HG03520 (cell line): ENCODE data around the gene PARP8.

Experiments
- ATAC-seq: cut with Tn5 transposase; IDR thresholded peaks from one replicate; pipeline ENCODE4 v1.9.1; 2021; ENCODE audit warnings: mild to moderate bottlenecking, moderate library complexity; ENCODE audit not compliant: unreplicated experiment

Gene PARP8

GRCh38 chr5:50724262-50724661, 57.8 kb downstream of the PARP8 start:
- no peak for ATAC-seq

DNA sequence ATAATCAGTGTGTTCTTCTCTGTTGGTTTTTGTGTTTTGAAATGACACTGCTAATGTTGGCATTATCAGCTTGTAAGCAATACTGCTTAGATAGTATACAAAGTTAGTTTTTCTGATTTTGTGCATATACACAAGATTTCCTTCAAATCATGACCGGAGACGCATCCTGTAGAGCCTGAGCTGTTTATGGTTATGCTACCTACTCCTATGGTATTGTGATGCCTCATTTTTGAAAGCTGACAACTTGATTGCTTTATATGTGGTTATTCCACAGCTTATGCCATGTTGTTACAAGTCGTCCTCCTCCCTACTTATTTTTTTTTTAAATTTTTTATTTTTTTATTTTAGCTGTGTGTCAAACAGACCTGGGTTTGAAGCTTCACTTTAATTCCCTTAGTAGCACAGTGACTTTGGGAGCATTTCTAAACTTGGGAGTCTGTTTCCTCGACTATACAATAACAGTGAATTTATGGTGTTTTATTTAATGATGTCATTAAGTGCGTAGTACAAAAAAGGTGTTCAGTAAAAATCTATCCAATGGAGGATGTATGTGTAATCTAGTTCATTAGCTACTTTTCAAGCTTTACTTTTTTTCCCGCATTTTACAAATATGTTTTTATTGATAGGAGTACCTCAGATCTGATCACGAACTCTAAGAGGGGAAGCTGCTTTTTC, 59.5 kb downstream of the PARP8 start:
- ATAC-seq = no peak

DNA sequence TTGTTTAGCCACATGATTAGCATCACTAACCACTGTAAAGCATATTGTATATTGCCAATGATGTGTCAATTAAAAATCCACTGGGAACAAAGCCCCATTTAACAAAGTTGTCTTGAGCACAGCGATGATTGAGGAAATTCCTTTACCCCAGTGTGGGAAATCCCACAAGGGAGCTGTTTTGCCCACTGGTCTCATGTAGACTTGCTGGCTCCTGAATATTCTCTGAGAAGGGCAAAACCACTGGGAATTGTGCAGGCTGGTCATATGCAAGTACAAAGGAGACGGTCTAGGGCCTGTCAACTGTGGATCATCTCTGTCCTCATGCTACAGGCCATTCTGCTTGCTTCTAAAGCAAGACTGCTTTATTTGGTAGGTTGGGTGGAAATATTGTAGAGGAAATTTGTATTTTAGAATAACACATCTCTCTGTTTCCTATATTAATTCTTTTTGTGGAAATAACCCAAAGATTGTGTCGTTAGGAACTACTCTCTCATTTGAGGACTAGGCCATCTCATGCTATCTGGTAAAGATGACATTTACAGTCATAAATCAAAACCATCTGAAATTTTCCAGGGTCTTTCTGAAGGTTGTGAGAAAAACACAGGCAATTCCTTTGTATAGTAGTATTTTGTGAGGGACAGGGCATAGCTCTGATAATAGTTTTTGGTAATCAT, 60.2 kb downstream of the PARP8 start:
- peak; percentile 14 for ATAC-seq

DNA sequence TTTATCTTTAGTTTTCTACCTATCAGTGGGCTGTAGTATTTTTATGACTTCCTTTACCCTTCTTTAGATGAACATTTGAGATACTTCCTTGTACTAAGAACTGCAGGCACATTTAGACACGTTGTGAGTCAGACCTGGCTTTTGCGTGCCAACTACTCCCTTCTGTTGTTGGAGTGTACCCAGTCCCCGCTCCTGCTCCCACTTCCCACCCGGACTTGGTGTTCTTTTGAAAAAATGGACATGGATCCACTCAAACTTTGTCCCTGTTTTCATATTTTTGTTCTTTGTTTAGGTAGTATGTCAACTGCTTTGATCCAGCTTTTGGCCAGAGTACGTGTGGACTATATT, 60.7 kb downstream of the PARP8 start:
- ATAC-seq = peak; percentile 76

GRCh38 chr5:50727845-50728244, 61.4 kb downstream of the PARP8 start:
- ATAC-seq = no peak

- no peak for ATAC-seq
Measured at GRCh38 chr5:50730336-50730735, 63.9 kb downstream of the PARP8 start.

- ATAC-seq = no peak
Measured at GRCh38 chr5:50730841-50731240, 64.4 kb downstream of the PARP8 start.

DNA sequence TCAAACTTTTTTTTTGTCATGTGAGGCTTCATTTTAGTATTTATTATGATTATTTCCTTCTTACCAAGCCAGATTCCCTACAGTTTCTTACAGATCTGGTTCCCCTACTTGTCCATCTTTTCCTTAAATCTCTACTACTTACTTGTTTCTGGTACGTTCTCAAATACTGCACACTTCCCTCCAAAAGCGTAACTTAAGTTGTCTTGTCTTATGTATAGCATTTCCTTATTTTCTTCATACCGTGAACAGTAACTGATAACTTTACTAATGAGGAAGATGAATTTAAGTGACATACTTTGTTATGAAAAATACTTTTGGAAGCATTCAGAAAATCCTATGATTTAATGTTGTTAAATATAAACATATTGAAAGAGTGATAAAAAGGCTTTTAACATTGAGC, 67.3 kb downstream of the PARP8 start:
- no peak for ATAC-seq

DNA sequence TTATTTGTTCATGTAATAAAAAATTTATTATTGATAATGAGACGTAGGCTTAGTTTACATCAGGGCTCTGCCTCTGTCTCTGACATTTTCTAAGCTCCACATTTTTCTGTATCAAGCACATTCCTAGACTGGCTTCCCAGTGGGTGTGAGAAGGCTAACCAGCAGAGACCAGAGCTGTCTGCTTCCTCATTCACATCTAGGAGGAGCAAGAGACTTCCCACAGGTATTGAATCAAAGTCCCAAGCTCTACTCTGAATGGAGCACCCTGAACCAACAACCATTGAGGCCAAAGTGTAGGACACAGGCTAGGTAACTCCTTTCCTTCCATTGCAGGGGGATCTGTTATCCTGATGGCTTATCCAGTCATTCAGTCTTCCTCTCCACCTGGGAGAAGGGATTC, 72.4 kb downstream of the PARP8 start:
- ATAC-seq = no peak

DNA sequence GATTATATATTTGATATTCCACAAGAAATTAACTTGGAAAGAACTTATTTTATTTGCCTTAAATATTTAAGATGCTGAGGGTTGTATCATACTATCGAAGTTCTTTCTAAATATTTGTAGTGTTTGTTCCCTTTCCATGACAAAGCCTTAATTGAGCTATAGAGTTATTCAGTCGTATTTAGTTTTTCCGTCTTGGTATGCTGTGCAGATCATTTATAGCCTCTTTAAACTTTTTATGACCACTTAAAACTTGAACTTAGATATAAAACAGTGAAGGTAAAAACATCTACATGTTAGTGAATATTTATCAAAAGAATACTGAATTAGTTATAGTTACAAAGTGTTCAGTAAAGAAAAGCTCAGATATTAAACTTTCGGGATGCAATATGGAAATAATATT, 74.4 kb downstream of the PARP8 start:
- ATAC-seq = no peak

- ATAC-seq = peak; percentile 67
Measured at GRCh38 chr5:50744776-50745175, 78.3 kb downstream of the PARP8 start.

GRCh38 chr5:50745221-50745910, 78.9 kb downstream of the PARP8 start:
- ATAC-seq = no peak

DNA sequence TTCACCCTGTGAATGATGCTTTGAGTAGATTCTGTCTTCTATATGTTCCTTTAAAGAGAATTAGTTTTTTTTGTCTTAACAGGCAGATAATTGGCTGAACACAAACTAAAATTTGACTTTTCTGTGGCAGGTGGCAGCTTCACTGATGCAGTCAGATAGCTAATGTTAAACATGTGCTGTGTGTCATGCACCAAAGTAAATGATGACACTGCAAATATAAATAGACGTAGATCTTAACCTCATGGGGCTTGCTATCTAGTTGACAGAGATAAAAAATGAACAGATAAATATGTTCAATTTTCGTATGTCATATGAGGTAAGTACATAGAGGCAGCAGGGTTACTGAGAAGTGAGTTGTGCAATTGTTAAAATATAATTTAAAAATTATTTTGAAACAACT, 82.7 kb downstream of the PARP8 start:
- no peak for ATAC-seq

DNA sequence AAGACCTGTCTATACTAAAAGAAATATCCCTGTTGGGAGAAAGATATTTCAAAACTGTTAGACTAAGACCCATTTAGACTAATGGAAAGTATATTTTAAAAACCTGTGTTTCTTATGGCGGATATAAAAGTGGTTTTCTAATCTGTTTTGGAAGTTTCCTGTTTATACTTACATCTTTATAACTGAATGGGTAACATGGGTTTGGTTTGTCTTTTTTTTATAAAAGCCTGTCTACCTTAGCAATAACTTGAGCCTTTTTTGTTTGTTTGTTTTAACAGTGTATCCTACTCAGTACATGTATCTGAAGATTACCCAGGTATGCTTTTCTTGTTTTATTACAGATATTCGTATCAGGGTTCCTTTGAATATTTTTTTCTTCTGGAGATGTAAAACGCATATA, 83.4 kb downstream of the PARP8 start:
- ATAC-seq = no peak

DNA sequence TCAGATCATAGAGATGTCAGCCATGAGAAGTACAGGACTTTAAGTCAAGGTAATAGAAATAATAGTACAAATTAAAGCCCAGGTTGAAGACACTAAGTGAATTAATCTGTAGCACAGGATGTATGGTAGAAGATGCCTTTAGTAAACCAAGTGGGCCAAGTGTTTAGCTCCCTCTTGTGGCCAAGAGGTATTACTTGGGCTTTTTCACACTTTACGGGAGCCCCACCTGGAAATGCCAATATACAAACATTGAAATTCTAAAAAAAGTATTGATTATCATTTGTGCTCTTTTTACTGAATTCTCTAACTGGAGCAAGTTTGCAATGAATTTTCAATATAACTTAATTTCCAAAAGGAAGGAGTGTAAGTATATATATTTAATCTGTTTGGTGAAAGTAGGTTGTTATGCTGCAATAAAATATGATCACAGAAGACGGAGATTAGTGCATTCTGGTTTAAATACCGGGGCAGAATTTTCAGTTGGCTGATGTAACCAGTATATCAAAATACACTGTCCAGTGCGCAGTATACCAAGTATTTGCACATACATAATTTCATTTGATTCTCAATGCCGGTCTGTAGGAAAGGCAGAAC, 84.7 kb downstream of the PARP8 start:
- peak; percentile 96 for ATAC-seq

- ATAC-seq = no peak
Measured at GRCh38 chr5:50752800-50753199, 86.4 kb downstream of the PARP8 start.

DNA sequence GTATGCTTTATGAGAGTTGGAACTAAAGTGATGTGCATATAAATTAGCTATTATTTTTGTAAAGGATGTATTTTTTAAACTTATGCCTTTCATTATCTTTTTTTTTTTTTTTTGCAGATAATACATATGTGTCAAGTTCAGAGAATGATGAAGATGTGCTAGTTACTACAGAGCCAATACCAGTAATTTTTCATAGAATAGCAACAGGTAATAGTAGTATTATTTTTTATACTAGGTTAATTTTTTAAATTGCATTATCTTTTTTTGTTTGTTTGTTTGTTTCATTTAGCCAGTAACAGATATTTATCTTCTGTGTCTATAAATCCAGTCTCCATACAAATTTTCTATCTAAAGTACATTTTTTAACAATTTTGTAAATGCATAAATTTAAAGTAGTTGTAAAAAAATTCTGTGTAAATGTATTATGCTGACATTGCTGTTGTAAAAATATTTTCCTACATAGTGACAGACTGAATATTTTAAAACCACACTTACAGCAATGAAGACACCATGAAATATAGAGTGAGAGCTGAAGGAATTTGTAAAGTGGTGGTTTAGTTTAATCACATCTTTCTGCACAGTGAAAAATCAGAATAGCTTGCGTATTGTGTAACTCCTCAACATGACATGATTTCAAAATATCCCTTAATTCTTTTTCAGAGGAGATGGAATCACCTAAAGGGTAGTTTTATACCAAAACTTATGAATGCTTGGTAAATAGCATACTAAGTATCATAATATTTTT, 93.3 kb downstream of the PARP8 start:
- ATAC-seq = no peak

GRCh38 chr5:50763351-50763750, 96.9 kb downstream of the PARP8 start:
- ATAC-seq = no peak

GRCh38 chr5:50763846-50764245, 97.4 kb downstream of the PARP8 start:
- ATAC-seq = no peak

GRCh38 chr5:50766042-50766441, 99.6 kb downstream of the PARP8 start:
- no peak for ATAC-seq

- no peak for ATAC-seq
Measured at GRCh38 chr5:50766462-50766861, 100.0 kb downstream of the PARP8 start.
